Ascending aorta (tissue), 2 donors: Measurements from ENCODE around the gene MAP7. TPM values are rescaled to one million over a fixed set of nuclear protein-coding genes. Genes with fewer than 3 reads are reported as not detected.
"Not testable (repeated sequence)": the region's sequence is repeated elsewhere in the genome, so short reads cannot be mapped to it uniquely, and the experiment has no call there.

Source experiments
- DNase-seq, 2 donors: peaks; one replicate each; pipeline ENCODE4 v3.0.0-alpha.2; 2019; ENCODE audit warnings: low spot score in 2 of 2
- H3K27ac ChIP-seq, 2 donors: fragments of 200-600 bp; sonication (generic); one replicate each; pipeline ENCODE4 v1.5.1; 2016 to 2017; ENCODE audit warnings: mild to moderate bottlenecking in 1 of 2
- H3K27me3 ChIP-seq: fragments of 200-600 bp; sonication (generic); one replicate; pipeline ENCODE4 v1.5.1; 2017
- H3K36me3 ChIP-seq, 2 donors: fragments of 200-600 bp; sonication (generic); one replicate each; pipeline ENCODE4 v1.5.1; 2016
- H3K4me1 ChIP-seq, 2 donors: fragments of 200-600 bp; sonication (generic); one replicate each; pipeline ENCODE4 v1.5.1; 2016 to 2017; ENCODE audit warnings: mild to moderate bottlenecking in 1 of 2
- H3K4me3 ChIP-seq, 2 donors: fragments of 200-600 bp; sonication (generic); one replicate each; pipeline ENCODE4 v1.5.1; 2016 to 2017; ENCODE audit warnings: mild to moderate bottlenecking in 1 of 2
- H3K9me3 ChIP-seq, 2 donors: fragments of 200-600 bp; sonication (generic); one replicate each; pipeline ENCODE4 v1.5.1; 2016
- CTCF ChIP-seq, 3 experiments: fragments of 200-600 bp in 2 of 3; fragments of 450-650 bp in 1 of 3; sonication (generic) in 2 of 3; IDR thresholded peaks; one replicate each; pipeline ENCODE4 v1.5.1; 2016 to 2019; ENCODE audit warnings: antibody characterized with exemption in 3 of 3, mild to moderate bottlenecking in 1 of 3, moderate library complexity in 1 of 3
- intact Hi-C: fragments of 100-400 bp; cut with DNase I; formaldehyde crosslinking; loops from one replicate; pipeline ENCODE4 v1.15.1; 2023
- total RNA-seq: library from RNA; depleted of rRNA; stranded (reverse); fragments of >200 nt; gene quantifications from one replicate; pipeline ENCODE4 v1.1.0, GENCODE V29; 2016

Gene MAP7
- total RNA-seq, 1 donor from 2014 or later, result not detected

- DNase-seq, result no peak
- Histone ChIP-seq H3K36me3 (no peaks in the 10 kb centered on the region), H3K27ac (no peak overlapping the region), H3K4me1 (no peaks in the 10 kb centered on the region), H3K9me3 (no peaks in the 10 kb centered on the region), H3K27me3 (no peaks in the 10 kb centered on the region), H3K4me3 (no peak overlapping the region)
- no peak for TF ChIP-seq CTCF (IDR thresholded peaks at IDR 0.05)
- intact Hi-C loops, result no loop called here
Measured at GRCh38 chr6:136440203-136440602, 110.0 kb downstream of the MAP7 start.

DNA sequence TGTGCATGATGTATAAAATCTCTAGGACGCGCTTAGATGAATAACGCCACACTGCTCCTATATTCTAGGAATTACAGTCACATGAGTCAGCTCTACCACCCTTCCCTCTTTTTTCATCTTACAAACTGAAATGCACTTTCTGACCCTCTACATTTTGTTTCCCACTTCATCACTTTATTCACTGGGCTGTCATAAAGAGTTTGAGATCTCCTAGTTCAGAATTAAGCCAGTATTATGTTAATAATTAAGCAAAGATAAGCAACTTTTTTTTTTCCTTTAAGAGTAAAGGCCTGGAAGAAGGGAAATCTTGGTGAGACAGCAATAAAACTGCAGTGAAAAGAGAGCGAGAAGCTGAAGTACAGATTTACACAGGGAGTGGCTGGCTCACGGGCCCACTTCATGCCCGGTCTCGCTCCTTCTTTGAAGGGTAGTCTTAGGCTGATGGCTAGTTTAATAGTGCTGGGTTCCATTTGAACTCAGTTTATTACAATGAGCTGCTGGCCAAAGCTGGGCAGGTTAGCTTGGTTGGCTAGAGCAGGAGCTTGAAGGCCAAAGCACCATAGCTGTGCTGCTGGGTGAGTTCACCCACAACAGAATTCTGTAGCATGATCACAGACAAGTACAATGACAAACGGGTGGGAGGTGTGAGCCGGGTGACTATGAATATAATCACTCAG, 110.6 kb downstream of the MAP7 start:
- H3K36me3 ChIP-seq, result no peaks in the 10 kb centered on the region
- H3K4me3 ChIP-seq, result no peak overlapping the region
- no peak for DNase-seq
- intact Hi-C loops, result no loop called here
- no peaks in the 10 kb centered on the region for H3K27me3 ChIP-seq
- H3K4me1 ChIP-seq, result peaks cover 0 to 1% of the 10 kb centered on the region in 2 donors
- no peak overlapping the region for H3K27ac ChIP-seq
- H3K9me3 ChIP-seq, result no peaks in the 10 kb centered on the region
- TF ChIP-seq CTCF (IDR thresholded peaks at IDR 0.05), result no peak

- Histone ChIP-seq H3K4me1 (peaks cover 0 to 2% of the 10 kb centered on the region in 2 donors), H3K9me3 (no peaks in the 10 kb centered on the region), H3K4me3 (no peak overlapping the region), H3K27ac (no peak overlapping the region), H3K27me3 (no peaks in the 10 kb centered on the region), H3K36me3 (no peaks in the 10 kb centered on the region)
- intact Hi-C loops, result no loop called here
- no peak for DNase-seq
- no peak for TF ChIP-seq CTCF (IDR thresholded peaks at IDR 0.05)
Measured at GRCh38 chr6:136438441-136438840, 111.8 kb downstream of the MAP7 start.

DNA sequence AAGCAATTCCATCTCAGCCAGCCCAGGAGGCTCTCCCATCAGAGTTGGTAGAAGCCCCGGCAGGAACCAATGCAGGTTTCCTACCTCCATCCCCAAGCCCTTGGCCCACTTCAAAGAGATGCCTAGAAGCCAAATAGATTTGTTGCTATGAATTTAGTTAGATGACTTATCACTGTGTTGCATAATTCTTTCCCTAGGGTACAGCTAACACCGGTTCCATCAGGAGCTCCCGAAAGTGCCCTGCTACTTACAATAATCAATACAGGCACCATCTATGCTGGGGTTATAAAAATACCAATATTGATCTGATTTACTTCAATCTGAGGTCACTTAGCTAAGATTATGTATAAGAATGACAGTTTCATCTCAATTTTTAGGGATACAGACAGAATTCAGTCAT, 113.0 kb downstream of the MAP7 start:
- no peaks in the 10 kb centered on the region for H3K9me3 ChIP-seq
- no peak overlapping the region for H3K4me3 ChIP-seq
- no peaks in the 10 kb centered on the region for H3K36me3 ChIP-seq
- intact Hi-C loops, result no loop called here
- no peak overlapping the region for H3K27ac ChIP-seq
- DNase-seq, result no peak
- peaks cover 0 to 2% of the 10 kb centered on the region in 2 donors for H3K4me1 ChIP-seq
- TF ChIP-seq CTCF (IDR thresholded peaks at IDR 0.05), result no peak
- H3K27me3 ChIP-seq, result no peaks in the 10 kb centered on the region

- no peaks in the 10 kb centered on the region for H3K9me3 ChIP-seq
- TF ChIP-seq CTCF (IDR thresholded peaks at IDR 0.05), result no peak
- no peaks in the 10 kb centered on the region for H3K36me3 ChIP-seq
- H3K27me3 ChIP-seq, result no peaks in the 10 kb centered on the region
- DNase-seq, result no peak
- H3K4me3 ChIP-seq, result no peak overlapping the region
- H3K27ac ChIP-seq, result no peak overlapping the region
- intact Hi-C loops, result no loop called here
- peaks cover 0 to 2% of the 10 kb centered on the region in 2 donors for H3K4me1 ChIP-seq
Measured at GRCh38 chr6:136435101-136435500, 115.1 kb downstream of the MAP7 start.

DNA sequence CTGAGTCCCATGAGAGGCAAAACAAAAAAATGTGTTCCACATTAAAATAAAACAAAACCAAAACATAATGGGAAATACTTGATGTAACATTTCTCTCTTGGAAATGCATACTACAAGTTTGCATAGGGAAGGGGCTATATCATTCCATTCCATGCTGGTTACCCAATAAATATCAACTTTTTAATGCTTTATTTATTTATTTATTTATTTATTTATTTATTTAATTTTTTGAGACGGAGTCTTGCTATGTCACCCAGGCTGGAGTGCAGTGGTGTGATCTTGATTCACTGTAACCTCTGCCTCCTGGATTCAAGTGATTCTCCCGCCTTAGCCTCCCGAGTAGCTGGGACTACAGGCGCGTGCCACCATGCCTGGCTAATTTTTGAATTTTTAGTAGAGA, 118.9 kb downstream of the MAP7 start:
- H3K27me3 ChIP-seq, H3K36me3 ChIP-seq, H3K4me1 ChIP-seq, H3K4me3 ChIP-seq, intact Hi-C loops, H3K9me3 ChIP-seq, DNase-seq, H3K27ac ChIP-seq: not testable (repeated sequence)
